GM10847 (cell line): ENCODE data around the gene CCDC170.

Experiments
- POLR2A ChIP-seq: IDR thresholded peaks from 2 replicates; pipeline ENCODE4 v1.6.1; 2011; ENCODE audit not compliant: insufficient read length; ENCODE audit errors: extremely low read depth

Gene CCDC170

GRCh38 chr6:151655099-151655498 lies 161.3 kb downstream of the CCDC170 start:
- no peak for TF ChIP-seq POLR2A

- no peak for TF ChIP-seq POLR2A
These were observed 162.6 kb downstream of the CCDC170 start for GRCh38 chr6:151656392-151656791.

GRCh38 chr6:151658091-151658490 lies 164.3 kb downstream of the CCDC170 start:
- no peak for TF ChIP-seq POLR2A

GRCh38 chr6:151659212-151659611 lies 165.4 kb downstream of the CCDC170 start:
- no peak for TF ChIP-seq POLR2A

DNA sequence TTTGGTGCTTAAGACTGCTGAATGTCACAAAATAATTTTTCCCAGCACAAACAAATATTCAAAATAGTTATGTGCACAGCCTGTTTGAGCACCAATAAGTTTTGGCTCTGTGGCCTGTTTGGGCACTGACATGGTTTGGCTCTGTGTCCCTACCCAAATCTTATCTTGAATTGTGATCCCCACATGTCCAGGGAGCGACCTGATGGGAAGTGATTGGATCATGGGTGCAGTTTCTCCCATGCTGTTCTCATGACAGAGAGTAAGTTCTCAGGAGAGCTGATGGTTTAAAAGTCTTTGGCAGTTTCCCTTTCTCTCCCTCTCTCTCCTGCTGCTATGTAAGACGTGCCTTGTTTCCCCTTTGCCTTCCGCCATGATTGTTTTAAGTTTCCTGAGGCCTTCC lies 167.7 kb downstream of the CCDC170 start:
- no peak for TF ChIP-seq POLR2A

- no peak for TF ChIP-seq POLR2A
These were observed 168.1 kb downstream of the CCDC170 start for GRCh38 chr6:151661928-151662327.

GRCh38 chr6:151663559-151663958 lies 169.7 kb downstream of the CCDC170 start:
- TF ChIP-seq POLR2A, result no peak

- TF ChIP-seq POLR2A, result no peak
These were observed 170.6 kb downstream of the CCDC170 start for GRCh38 chr6:151664390-151664789.

DNA sequence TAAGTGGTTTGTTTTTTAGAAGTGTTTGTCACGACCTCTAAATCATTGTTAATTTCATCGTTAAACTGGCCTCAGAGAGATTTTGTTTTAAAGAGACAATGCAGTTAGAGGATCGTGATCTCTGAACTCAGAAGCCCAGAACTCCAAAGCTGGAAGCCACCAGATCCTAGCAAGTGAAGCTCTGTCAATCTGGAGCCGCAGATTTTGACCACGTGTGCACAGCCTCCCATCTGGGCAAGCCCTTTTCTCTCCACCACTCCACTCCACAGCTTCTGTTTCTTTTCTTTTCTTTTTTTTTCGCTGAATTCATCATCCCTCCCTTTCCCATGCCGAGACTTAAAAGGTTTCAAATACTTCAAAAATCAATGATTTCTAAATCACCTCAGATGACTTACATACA lies 171.5 kb downstream of the CCDC170 start:
- TF ChIP-seq POLR2A, result no peak

- no peak for TF ChIP-seq POLR2A
These were observed 172.7 kb downstream of the CCDC170 start for GRCh38 chr6:151666526-151666925.

- TF ChIP-seq POLR2A, result no peak
These were observed 175.4 kb downstream of the CCDC170 start for GRCh38 chr6:151669208-151669560.

DNA sequence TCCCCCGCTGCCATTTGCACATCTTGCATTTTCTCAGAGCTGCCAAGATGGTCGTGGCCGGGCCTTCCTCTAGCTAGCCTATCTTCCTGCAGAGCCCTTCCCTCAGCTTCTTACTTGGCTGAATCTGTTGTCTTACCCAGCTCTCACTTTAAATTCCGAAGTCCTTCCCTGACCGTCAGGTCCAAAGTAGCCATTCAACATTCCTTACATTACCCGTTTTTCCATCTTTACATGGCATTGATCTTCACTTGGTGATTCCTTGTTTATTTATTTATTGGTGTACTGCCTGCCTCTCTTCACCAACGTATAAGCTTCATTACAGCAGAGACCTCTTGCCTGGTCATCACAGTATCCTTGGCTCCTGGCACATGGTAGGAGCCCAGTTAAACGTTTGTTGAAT lies 176.3 kb downstream of the CCDC170 start:
- no peak for TF ChIP-seq POLR2A
